ENCODE data around the gene TIAM1. TPM values are rescaled to one million over a fixed set of nuclear protein-coding genes. Genes with fewer than 3 reads are reported as not detected.

The TIAM1 gene
- total RNA-seq, 2 donors from 2014 or later: 6.0 to 38.1 TPM

GRCh38 chr21:31279986-31280385 is 64.1 kb downstream of the TIAM1 start:
- no peak for TF ChIP-seq POLR2AphosphoS5 (IDR thresholded peaks at IDR 0.05)
- no peak for TF ChIP-seq CTCF (IDR thresholded peaks at IDR 0.05)
- TF ChIP-seq POLR2A (IDR thresholded peaks at IDR 0.05): no peak
- no peaks in the 10 kb centered on the region for H3K4me1 ChIP-seq (replicated peaks)
- H3K27ac ChIP-seq: no peak overlapping the region
- DNase-seq (ENCODE audit: low spot score): no peak
- H3K9me3 ChIP-seq: no peaks in the 10 kb centered on the region
- H3K27me3 ChIP-seq (replicated peaks; ENCODE audit: insufficient read depth): no peaks in the 10 kb centered on the region
- intact Hi-C loops (cut with DNase I): no loop called here
- 81% methylated on average over 9 of the region's 9 CpGs for WGBS
- no peak overlapping the region for H3K4me3 ChIP-seq
- no peaks in the 10 kb centered on the region for H3K36me3 ChIP-seq

- H3K4me3 ChIP-seq: no peak overlapping the region
- no peaks in the 10 kb centered on the region for H3K27me3 ChIP-seq (replicated peaks; ENCODE audit: insufficient read depth)
- TF ChIP-seq POLR2A (IDR thresholded peaks at IDR 0.05) (no peak), POLR2AphosphoS5 (IDR thresholded peaks at IDR 0.05) (no peak), CTCF (IDR thresholded peaks at IDR 0.05) (no peak)
- H3K36me3 ChIP-seq: no peaks in the 10 kb centered on the region
- DNase-seq (ENCODE audit: low spot score): no peak
- 95% methylated on average over 8 of the region's 8 CpGs for whole genome bisulfite sequencing
- H3K9me3 ChIP-seq: no peaks in the 10 kb centered on the region
- no peak overlapping the region for H3K27ac ChIP-seq
- intact Hi-C loops (cut with DNase I): no loop called here
- H3K4me1 ChIP-seq (replicated peaks): no peaks in the 10 kb centered on the region
These were observed 64.8 kb downstream of the TIAM1 start for GRCh38 chr21:31279214-31279613.

GRCh38 chr21:31278511-31279130 is 65.4 kb downstream of the TIAM1 start:
- no peaks in the 10 kb centered on the region for H3K9me3 ChIP-seq
- intact Hi-C loops (cut with DNase I): no loop called here

GRCh38 chr21:31276663-31277062 is 67.4 kb downstream of the TIAM1 start:
- 87% methylated on average over 7 of the region's 7 CpGs for WGBS
- intact Hi-C loops (cut with DNase I): no loop called here
- Histone ChIP-seq H3K36me3 (no peaks in the 10 kb centered on the region), H3K4me1 (replicated peaks) (no peaks in the 10 kb centered on the region), H3K9me3 (no peaks in the 10 kb centered on the region), H3K4me3 (no peak overlapping the region), H3K27ac (no peak overlapping the region), H3K27me3 (replicated peaks; ENCODE audit: insufficient read depth) (no peaks in the 10 kb centered on the region)
- TF ChIP-seq POLR2AphosphoS5 (IDR thresholded peaks at IDR 0.05): no peak
- TF ChIP-seq CTCF (IDR thresholded peaks at IDR 0.05): no peak
- no peak for TF ChIP-seq POLR2A (IDR thresholded peaks at IDR 0.05)
- no peak for DNase-seq (ENCODE audit: low spot score)

More at GRCh38 chr21:31278511-31279130, 65.4 kb downstream of the TIAM1 start:
- WGBS: 94% methylated on average over 11 of the region's 11 CpGs
- Histone ChIP-seq H3K4me1 (replicated peaks) (no peaks in the 10 kb centered on the region), H3K27me3 (replicated peaks; ENCODE audit: insufficient read depth) (no peaks in the 10 kb centered on the region), H3K27ac (no peak overlapping the region), H3K36me3 (no peaks in the 10 kb centered on the region), H3K4me3 (no peak overlapping the region)
- DNase-seq (ENCODE audit: low spot score): no peak
- no peak for TF ChIP-seq POLR2AphosphoS5 (IDR thresholded peaks at IDR 0.05)
- no peak for TF ChIP-seq POLR2A (IDR thresholded peaks at IDR 0.05)

- 85% methylated on average over 6 of the region's 6 CpGs for WGBS
- no peak for DNase-seq (ENCODE audit: low spot score)
These were observed 68.2 kb downstream of the TIAM1 start for GRCh38 chr21:31275901-31276300.

More at GRCh38 chr21:31275901-31276300, 68.2 kb downstream of the TIAM1 start:
- TF ChIP-seq POLR2A (IDR thresholded peaks at IDR 0.05) (no peak), CTCF (IDR thresholded peaks at IDR 0.05) (no peak), POLR2AphosphoS5 (IDR thresholded peaks at IDR 0.05) (no peak)
- intact Hi-C loops (cut with DNase I): no loop called here
- Histone ChIP-seq H3K9me3 (no peaks in the 10 kb centered on the region), H3K4me1 (replicated peaks) (no peaks in the 10 kb centered on the region), H3K4me3 (no peak overlapping the region), H3K36me3 (no peaks in the 10 kb centered on the region), H3K27ac (no peak overlapping the region), H3K27me3 (replicated peaks; ENCODE audit: insufficient read depth) (no peaks in the 10 kb centered on the region)

Data from prostate gland (tissue), 2 donors.